Measurements from ENCODE around the gene FBXO28.

DNA sequence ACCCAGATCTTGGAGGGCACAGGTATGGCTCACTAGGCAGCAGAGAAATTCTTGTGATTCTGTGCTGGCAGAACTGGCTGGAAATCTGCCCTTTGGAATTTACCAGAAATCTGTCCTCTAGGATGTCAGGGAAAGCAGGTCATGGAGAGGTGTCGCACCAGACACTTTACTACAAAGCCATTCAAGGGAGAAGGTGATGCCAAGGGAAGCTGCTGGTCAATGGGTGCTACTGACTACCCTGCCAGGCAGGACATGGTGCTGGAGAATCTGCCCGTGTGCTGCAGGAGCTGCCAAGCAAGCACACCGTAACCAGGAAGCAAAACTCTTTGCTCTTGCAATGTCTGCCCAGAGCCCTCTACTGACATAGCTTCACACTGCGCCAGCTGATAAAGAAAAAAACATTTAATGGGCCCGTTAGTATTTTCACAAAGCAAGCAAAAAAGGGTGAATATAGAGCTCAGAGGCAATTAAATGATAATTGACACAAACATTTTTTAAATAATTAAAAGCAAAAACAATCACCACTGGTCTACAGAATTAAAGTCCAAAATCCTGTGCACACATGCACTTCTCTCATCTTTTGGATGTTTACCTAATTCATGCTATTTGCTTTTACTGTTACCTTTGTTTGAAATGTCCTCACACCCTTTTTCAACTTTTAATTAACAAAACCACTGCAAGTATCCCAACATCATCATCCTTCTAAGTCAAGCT is 7.2 kb upstream of the FBXO28 start:
- TF ChIP-seq, protein P1, sequence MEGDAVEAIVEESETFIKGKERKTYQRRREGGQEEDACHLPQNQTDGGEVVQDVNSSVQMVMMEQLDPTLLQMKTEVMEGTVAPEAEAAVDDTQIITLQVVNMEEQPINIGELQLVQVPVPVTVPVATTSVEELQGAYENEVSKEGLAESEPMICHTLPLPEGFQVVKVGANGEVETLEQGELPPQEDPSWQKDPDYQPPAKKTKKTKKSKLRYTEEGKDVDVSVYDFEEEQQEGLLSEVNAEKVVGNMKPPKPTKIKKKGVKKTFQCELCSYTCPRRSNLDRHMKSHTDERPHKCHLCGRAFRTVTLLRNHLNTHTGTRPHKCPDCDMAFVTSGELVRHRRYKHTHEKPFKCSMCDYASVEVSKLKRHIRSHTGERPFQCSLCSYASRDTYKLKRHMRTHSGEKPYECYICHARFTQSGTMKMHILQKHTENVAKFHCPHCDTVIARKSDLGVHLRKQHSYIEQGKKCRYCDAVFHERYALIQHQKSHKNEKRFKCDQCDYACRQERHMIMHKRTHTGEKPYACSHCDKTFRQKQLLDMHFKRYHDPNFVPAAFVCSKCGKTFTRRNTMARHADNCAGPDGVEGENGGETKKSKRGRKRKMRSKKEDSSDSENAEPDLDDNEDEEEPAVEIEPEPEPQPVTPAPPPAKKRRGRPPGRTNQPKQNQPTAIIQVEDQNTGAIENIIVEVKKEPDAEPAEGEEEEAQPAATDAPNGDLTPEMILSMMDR (IDR thresholded peaks at IDR 0.05): peak; percentile 54
- no peak for TF ChIP-seq EZH2 (IDR thresholded peaks at IDR 0.05)
